Smooth muscle cell (in vitro differentiated cells): ENCODE results near the gene UPF2. TPM values are rescaled to one million over a fixed set of nuclear protein-coding genes. Genes with fewer than 3 reads are reported as not detected.

Experiments used
- DNase-seq: peaks from one replicate; lab custom pipeline; 2025; ENCODE audit not compliant: unreplicated experiment; lab: John Stamatoyannopoulos, UW
- H2AFZ ChIP-seq: fragments of 200-600 bp; sonication (generic); 2 replicates; pipeline ENCODE4 v1.6.0; 2016; ENCODE audit warnings: antibody characterized with exemption, low read depth, mild to moderate bottlenecking
- H3F3A ChIP-seq: fragments of 200-600 bp; sonication (generic); 2 replicates; pipeline ENCODE4 v1.6.0; 2017; ENCODE audit warnings: antibody characterized with exemption, low read depth
- H3K27ac ChIP-seq: fragments of 200-600 bp; sonication (generic); 2 replicates; pipeline ENCODE4 v1.5.1; 2016; ENCODE audit warnings: low read depth, mild to moderate bottlenecking
- H3K27me3 ChIP-seq: fragments of 200-600 bp; sonication (generic); 2 replicates; pipeline ENCODE4 v1.6.1; 2016; ENCODE audit warnings: low read depth, mild to moderate bottlenecking
- H3K36me3 ChIP-seq: fragments of 200-600 bp; sonication (generic); 2 replicates; pipeline ENCODE4 v1.5.1; 2016; ENCODE audit warnings: low read depth
- H3K4me1 ChIP-seq: fragments of 200-600 bp; sonication (generic); 2 replicates; pipeline ENCODE4 v1.5.1; 2016; ENCODE audit warnings: low read depth
- H3K4me2 ChIP-seq: fragments of 200-600 bp; sonication (generic); 2 replicates; pipeline ENCODE4 v1.6.0; 2016; ENCODE audit warnings: mild to moderate bottlenecking
- H3K4me3 ChIP-seq: fragments of 200-600 bp; sonication (generic); 2 replicates; pipeline ENCODE4 v1.5.1; 2016; ENCODE audit warnings: mild to moderate bottlenecking
- H3K79me2 ChIP-seq: fragments of 200-600 bp; sonication (generic); 2 replicates; pipeline ENCODE4 v1.6.0; 2016; ENCODE audit warnings: low read depth, mild to moderate bottlenecking
- H3K9ac ChIP-seq: fragments of 200-600 bp; sonication (generic); 2 replicates; pipeline ENCODE4 v1.6.0; 2016; ENCODE audit warnings: low read depth
- H3K9me3 ChIP-seq: fragments of 200-600 bp; sonication (generic); replicated peaks from 2 replicates; pipeline ENCODE4 v1.5.1; 2016; ENCODE audit warnings: low read depth
- H4K20me1 ChIP-seq: fragments of 200-600 bp; sonication (generic); 2 replicates; pipeline ENCODE4 v1.6.0; 2016; ENCODE audit warnings: low read depth
- WGBS: methylation state at CpG from one replicate; pipeline ENCODE4 v1.1.7; 2016; ENCODE audit warnings: low lambda C conversion rate; 5-methylcytosine and 5-hydroxymethylcytosine counted together
- polyA plus RNA-seq: library from polyadenylated mRNA; unstranded; fragments of >200 nt; fragmentation: Nextera tagmentation; extraction: Ambion mirVana; gene quantifications from 2 replicates; pipeline ENCODE4 v1.2.1, GENCODE V29; 2016
- total RNA-seq: library from RNA; depleted of rRNA; stranded (reverse); fragments of >200 nt; gene quantifications from 2 replicates; pipeline ENCODE4 v1.2.3, GENCODE V29; 2014
- TF ChIP-seq, protein P1 (sequence below): fragments of 200-600 bp; sonication (generic); IDR thresholded peaks from 2 replicates; pipeline ENCODE4 v1.5.1; 2017; ENCODE audit warnings: borderline replicate concordance, mild to moderate bottlenecking, antibody characterized with exemption; ENCODE audit not compliant: insufficient read depth, poor library complexity, severe bottlenecking

UPF2 gene
- total and polyA plus RNA-seq, 2 experiments from 2014 or later: 9.1 to 13.4 TPM

GRCh38 chr10:12051241-12051640 is 8.6 kb upstream of the UPF2 start:
- TF ChIP-seq, protein P1, sequence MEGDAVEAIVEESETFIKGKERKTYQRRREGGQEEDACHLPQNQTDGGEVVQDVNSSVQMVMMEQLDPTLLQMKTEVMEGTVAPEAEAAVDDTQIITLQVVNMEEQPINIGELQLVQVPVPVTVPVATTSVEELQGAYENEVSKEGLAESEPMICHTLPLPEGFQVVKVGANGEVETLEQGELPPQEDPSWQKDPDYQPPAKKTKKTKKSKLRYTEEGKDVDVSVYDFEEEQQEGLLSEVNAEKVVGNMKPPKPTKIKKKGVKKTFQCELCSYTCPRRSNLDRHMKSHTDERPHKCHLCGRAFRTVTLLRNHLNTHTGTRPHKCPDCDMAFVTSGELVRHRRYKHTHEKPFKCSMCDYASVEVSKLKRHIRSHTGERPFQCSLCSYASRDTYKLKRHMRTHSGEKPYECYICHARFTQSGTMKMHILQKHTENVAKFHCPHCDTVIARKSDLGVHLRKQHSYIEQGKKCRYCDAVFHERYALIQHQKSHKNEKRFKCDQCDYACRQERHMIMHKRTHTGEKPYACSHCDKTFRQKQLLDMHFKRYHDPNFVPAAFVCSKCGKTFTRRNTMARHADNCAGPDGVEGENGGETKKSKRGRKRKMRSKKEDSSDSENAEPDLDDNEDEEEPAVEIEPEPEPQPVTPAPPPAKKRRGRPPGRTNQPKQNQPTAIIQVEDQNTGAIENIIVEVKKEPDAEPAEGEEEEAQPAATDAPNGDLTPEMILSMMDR: no peak
- Histone ChIP-seq H3K9me3 (no peaks in the 10 kb centered on the region), H3K4me2 (no peak overlapping the region), H3K79me2 (no peaks in the 10 kb centered on the region), H3K4me1 (no peaks in the 10 kb centered on the region), H3K27me3 (no peaks in the 10 kb centered on the region), H3K9ac (no peak overlapping the region), H3K4me3 (no peak overlapping the region), H2AFZ (no peak overlapping the region), H3K36me3 (no peaks in the 10 kb centered on the region), H4K20me1 (no peaks in the 10 kb centered on the region), H3K27ac (no peak overlapping the region), H3F3A (no peaks in the 10 kb centered on the region)
- WGBS: 79% methylated on average over 4 of the region's 4 CpGs
- no peak for DNase-seq

DNA sequence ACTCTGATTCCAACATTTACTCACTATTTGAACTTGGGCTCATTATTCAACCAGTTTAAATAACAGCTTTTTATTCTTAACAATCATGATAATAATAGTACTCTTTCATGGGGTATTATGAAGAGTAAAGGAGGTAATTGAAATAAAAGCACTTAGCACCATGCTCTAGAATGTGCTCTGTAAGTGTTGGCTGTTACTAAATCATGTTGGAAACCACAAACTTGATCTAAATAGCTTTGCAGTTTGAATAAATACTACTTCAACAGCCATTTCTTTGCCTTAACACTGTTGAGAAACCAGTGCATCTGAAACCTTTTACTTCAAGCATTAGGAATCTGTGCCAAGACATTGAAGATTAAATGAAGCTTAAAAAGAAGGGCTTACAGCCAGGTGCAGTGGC is 7.9 kb upstream of the UPF2 start:
- Histone ChIP-seq H3F3A (no peaks in the 10 kb centered on the region), H3K4me1 (no peaks in the 10 kb centered on the region), H3K27me3 (no peaks in the 10 kb centered on the region), H3K9ac (no peak overlapping the region), H3K27ac (no peak overlapping the region), H3K9me3 (no peaks in the 10 kb centered on the region), H3K4me2 (no peak overlapping the region), H3K79me2 (no peaks in the 10 kb centered on the region), H3K36me3 (no peaks in the 10 kb centered on the region), H3K4me3 (no peak overlapping the region), H2AFZ (no peak overlapping the region), H4K20me1 (no peaks in the 10 kb centered on the region)
- TF ChIP-seq, protein P1: no peak
- no peak for DNase-seq

GRCh38 chr10:12048547-12048946 is 5.9 kb upstream of the UPF2 start:
- H3K79me2 ChIP-seq: no peaks in the 10 kb centered on the region
- H3K4me3 ChIP-seq: no peak overlapping the region

GRCh38 chr10:12045596-12045995 is 3.0 kb upstream of the UPF2 start:
- Histone ChIP-seq H2AFZ (peak overlapping the region; percentile 62), H3K36me3 (no peaks in the 10 kb centered on the region), H3K9me3 (no peaks in the 10 kb centered on the region), H3K27ac (no peak overlapping the region), H3K79me2 (peaks cover 19% of the 10 kb centered on the region), H3K4me3 (no peak overlapping the region), H3K27me3 (no peaks in the 10 kb centered on the region), H4K20me1 (peaks cover 4% of the 10 kb centered on the region), H3K4me1 (peaks cover 12% of the 10 kb centered on the region), H3K9ac (no peak overlapping the region), H3F3A (no peaks in the 10 kb centered on the region), H3K4me2 (no peak overlapping the region)
- no peak for DNase-seq
- TF ChIP-seq, protein P1: no peak
- 89% methylated on average over 5 of the region's 5 CpGs for WGBS

More at GRCh38 chr10:12048547-12048946, 5.9 kb upstream of the UPF2 start:
- H2AFZ ChIP-seq: no peak overlapping the region
- H3K27me3 ChIP-seq: no peaks in the 10 kb centered on the region
- no peak overlapping the region for H3K27ac ChIP-seq
- H4K20me1 ChIP-seq: no peaks in the 10 kb centered on the region
- no peaks in the 10 kb centered on the region for H3F3A ChIP-seq
- WGBS: 94% methylated on average over 8 of the region's 8 CpGs
- no peak overlapping the region for H3K9ac ChIP-seq
- DNase-seq: no peak
- H3K4me1 ChIP-seq: peaks cover 2% of the 10 kb centered on the region
- no peaks in the 10 kb centered on the region for H3K9me3 ChIP-seq
- no peak overlapping the region for H3K4me2 ChIP-seq
- H3K36me3 ChIP-seq: no peaks in the 10 kb centered on the region
- TF ChIP-seq, protein P1: no peak
